ENCODE measurements around the gene SRP14.

- TF ChIP-seq EZH2 (IDR thresholded peaks at IDR 0.05) (no peak), POLR2AphosphoS5 (IDR thresholded peaks at IDR 0.05; ENCODE audit: low read depth, low read length) (no peak), MAX (IDR thresholded peaks at IDR 0.05) (no peak), CTCF (IDR thresholded peaks at IDR 0.05 in 2 of 3, conservative IDR thresholded peaks at IDR 0.05 in 1 of 3; ENCODE audit: borderline replicate concordance in 1 of 3, insufficient read depth in 1 of 3, low read depth in 2 of 3, low read length in 2 of 3) (no peak), TCF7L2 (IDR thresholded peaks at IDR 0.05; ENCODE audit: borderline replicate concordance, extremely low read depth, insufficient read depth, insufficient read length) (no peak), SP1 (IDR thresholded peaks at IDR 0.05; ENCODE audit: low read depth) (no peak), POLR2A (IDR thresholded peaks at IDR 0.05; ENCODE audit: borderline replicate concordance, extremely low read depth, insufficient read depth, insufficient read length) (no peak), JUND (IDR thresholded peaks at IDR 0.05) (no peak), SRF (IDR thresholded peaks at IDR 0.05; ENCODE audit: low read depth) (no peak), SIN3A (IDR thresholded peaks at IDR 0.05; ENCODE audit: low read depth) (no peak), EGR1 (IDR thresholded peaks at IDR 0.05; ENCODE audit: low read depth) (no peak), FOSL1 (IDR thresholded peaks at IDR 0.05; ENCODE audit: low read depth) (no peak), ATF3 (IDR thresholded peaks at IDR 0.05) (no peak)
Measured at GRCh38 chr15:40052604-40053003, 13.6 kb upstream of the SRP14 start.
